ENCODE data around the gene B4GAT1.
A peak's percentile ranks its signal among the peaks of the same experiment; 100 is the strongest.

The B4GAT1 gene

DNA sequence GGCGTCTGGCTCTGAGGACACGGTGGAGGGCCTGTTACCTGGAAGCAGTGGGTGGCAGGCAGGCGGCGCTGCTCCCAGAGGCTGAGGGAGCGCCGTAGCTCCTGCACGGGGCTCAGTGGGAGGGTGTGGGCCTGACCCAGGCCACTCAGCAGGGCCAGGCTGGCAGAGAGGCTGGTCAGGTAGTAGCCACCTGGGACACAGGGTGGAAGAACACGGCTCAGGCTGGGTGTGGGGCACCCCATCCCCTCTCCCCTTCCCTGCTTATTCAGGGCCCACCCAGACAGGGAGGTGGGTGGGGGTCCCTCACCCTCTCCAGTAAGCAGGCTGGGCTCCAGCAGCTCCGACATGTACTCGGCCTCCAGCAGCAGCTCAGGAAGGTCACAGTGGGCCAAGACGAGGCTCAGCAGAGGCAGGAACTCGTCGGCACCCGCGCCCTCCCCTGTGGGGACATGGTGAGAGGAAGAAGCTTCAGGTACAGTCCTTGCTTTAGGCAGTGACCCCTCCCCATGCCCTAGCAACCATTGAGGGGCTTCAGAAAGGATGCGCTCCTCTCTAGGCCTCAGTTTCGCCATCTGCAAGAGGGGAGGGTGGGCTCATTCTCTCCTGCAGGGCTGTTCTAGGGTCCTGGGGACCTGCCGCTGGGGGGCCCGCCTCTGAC lies 14.1 kb downstream of the B4GAT1 start:
- H3K23ac ChIP-seq (ENCODE audit: low read length in 2 of 2) = no peak overlapping the region
- no peak overlapping the region for H3K4ac ChIP-seq (ENCODE audit: low read depth in 1 of 2, low read length in 2 of 2)
- no peaks in the 10 kb centered on the region for H3K27me3 ChIP-seq (ENCODE audit: control insufficient read depth in 1 of 2, insufficient read depth in 1 of 2, low read length in 2 of 2)
- no peak overlapping the region for H2AK5ac ChIP-seq (ENCODE audit: low read length, severe bottlenecking)
- peaks cover 38 to 54% of the 10 kb centered on the region in 2 experiments for H3K36me3 ChIP-seq (ENCODE audit: control insufficient read depth in 1 of 2, insufficient read depth in 2 of 2, low read depth in 1 of 2, low read length in 2 of 2)
- H2AFZ ChIP-seq (ENCODE audit: low read depth, low read length) = no peak overlapping the region
- H3K9ac ChIP-seq (ENCODE audit: low read length) = peak overlapping the region; percentile 36
- H3K18ac ChIP-seq (ENCODE audit: low read depth in 1 of 2, low read length in 2 of 2) = no peak overlapping the region
- H4K8ac ChIP-seq (ENCODE audit: low read length) = peak overlapping the region; percentile 20
- 91% methylated on average over 18 of the region's 19 CpGs for WGBS
- H3K4me2 ChIP-seq (ENCODE audit: low read length, poor library complexity, severe bottlenecking) = no peak overlapping the region
- H3K9me3 ChIP-seq (ENCODE audit: control insufficient read depth, low read length) = no peaks in the 10 kb centered on the region
- H2BK15ac ChIP-seq (ENCODE audit: low read depth, poor library complexity, severe bottlenecking) = no peak overlapping the region
- no peak overlapping the region for H2BK12ac ChIP-seq (ENCODE audit: low read length in 2 of 2)
- H2BK5ac ChIP-seq (ENCODE audit: low read depth, low read length, poor library complexity, severe bottlenecking) = no peak overlapping the region
- H3K79me1 ChIP-seq (replicated peaks; ENCODE audit: low read length, poor library complexity, severe bottlenecking) = peaks cover 13% of the 10 kb centered on the region
- no peak overlapping the region for H3K27ac ChIP-seq (ENCODE audit: low read length, poor library complexity, severe bottlenecking)
- peaks cover 63% of the 10 kb centered on the region for H3K4me1 ChIP-seq (ENCODE audit: control insufficient read depth, insufficient read depth, low read depth, low read length)
- H3K14ac ChIP-seq (ENCODE audit: low read length in 2 of 2) = peak overlapping the region in 1 of 2 experiments; percentile 31
- H2BK120ac ChIP-seq (ENCODE audit: low read depth, low read length) = no peak overlapping the region
- no peak overlapping the region for H3K4me3 ChIP-seq (ENCODE audit: insufficient read depth in 1 of 2, low read depth in 1 of 2, low read length in 2 of 2)
- H4K91ac ChIP-seq (ENCODE audit: low read length) = no peak overlapping the region
- no peak for DNase-seq

DNA sequence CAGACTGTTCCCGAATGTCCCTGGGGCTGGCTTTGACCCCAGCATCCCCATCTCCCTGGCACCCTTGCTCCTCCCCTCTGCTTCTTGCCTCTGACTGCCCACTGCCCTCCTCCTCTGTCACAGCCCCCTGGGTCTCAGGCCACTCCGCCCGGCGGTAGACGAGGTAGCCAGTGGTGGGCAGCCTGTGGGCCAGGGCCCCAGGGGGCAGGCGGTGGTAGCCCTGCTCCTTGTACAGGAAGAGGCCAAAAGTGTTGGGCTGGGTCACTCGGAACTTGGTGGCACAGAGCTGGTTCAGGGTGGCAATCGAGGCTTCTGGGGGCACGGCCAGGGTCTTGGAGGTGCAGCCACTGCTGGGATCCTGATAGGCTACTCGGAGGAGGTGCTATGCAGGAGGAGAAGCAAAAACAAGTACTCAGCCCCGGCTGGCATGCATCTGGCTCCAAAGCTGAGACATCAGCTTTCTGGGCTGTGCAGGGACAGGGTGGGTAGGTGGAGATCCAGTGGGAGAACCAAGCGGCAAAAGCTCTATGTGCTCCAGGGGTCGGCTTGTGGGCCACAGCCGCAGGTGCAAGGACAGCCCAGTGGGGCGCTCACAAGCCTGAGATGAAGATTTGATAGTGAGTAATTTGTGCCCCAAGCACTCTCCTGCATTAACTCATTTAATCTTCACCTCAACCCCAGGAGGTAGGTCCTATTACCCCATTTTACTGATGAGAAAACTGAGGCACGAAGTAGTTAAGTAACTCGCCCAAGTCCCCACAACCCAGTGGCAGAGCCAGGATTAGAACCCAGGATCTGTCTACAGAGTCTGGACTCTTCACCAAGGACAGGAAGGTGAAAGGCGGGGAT lies 14.8 kb downstream of the B4GAT1 start:
- H3K79me1 ChIP-seq (replicated peaks; ENCODE audit: low read length, poor library complexity, severe bottlenecking) = peaks cover 13% of the 10 kb centered on the region
- H4K91ac ChIP-seq (ENCODE audit: low read length) = peak overlapping the region; percentile 16
- no peak overlapping the region for H4K8ac ChIP-seq (ENCODE audit: low read length)
- H2BK120ac ChIP-seq (ENCODE audit: low read depth, low read length) = no peak overlapping the region
- no peak overlapping the region for H3K4me3 ChIP-seq (ENCODE audit: insufficient read depth in 1 of 2, low read depth in 1 of 2, low read length in 2 of 2)
- peak overlapping the region; percentile 3 for H3K9ac ChIP-seq (ENCODE audit: low read length)
- no peak overlapping the region for H3K4ac ChIP-seq (ENCODE audit: low read depth in 1 of 2, low read length in 2 of 2)
- DNase-seq = no peak
- no peak overlapping the region for H2BK12ac ChIP-seq (ENCODE audit: low read length in 2 of 2)
- no peak overlapping the region for H3K4me2 ChIP-seq (ENCODE audit: low read length, poor library complexity, severe bottlenecking)
- H2BK15ac ChIP-seq (ENCODE audit: low read depth, poor library complexity, severe bottlenecking) = peak overlapping the region; percentile 46
- H2AFZ ChIP-seq (ENCODE audit: low read depth, low read length) = no peak overlapping the region
- no peak overlapping the region for H3K27ac ChIP-seq (ENCODE audit: low read length, poor library complexity, severe bottlenecking)
- no peak overlapping the region for H3K23ac ChIP-seq (ENCODE audit: low read length in 2 of 2)
- H3K36me3 ChIP-seq (ENCODE audit: control insufficient read depth in 1 of 2, insufficient read depth in 2 of 2, low read depth in 1 of 2, low read length in 2 of 2) = peaks cover 38 to 52% of the 10 kb centered on the region in 2 experiments
- no peaks in the 10 kb centered on the region for H3K27me3 ChIP-seq (ENCODE audit: control insufficient read depth in 1 of 2, insufficient read depth in 1 of 2, low read length in 2 of 2)
- no peak overlapping the region for H2AK5ac ChIP-seq (ENCODE audit: low read length, severe bottlenecking)
- H3K9me3 ChIP-seq (ENCODE audit: control insufficient read depth, low read length) = no peaks in the 10 kb centered on the region
- H3K4me1 ChIP-seq (ENCODE audit: control insufficient read depth, insufficient read depth, low read depth, low read length) = peaks cover 62% of the 10 kb centered on the region
- no peak overlapping the region for H2BK5ac ChIP-seq (ENCODE audit: low read depth, low read length, poor library complexity, severe bottlenecking)
- peak overlapping the region in 1 of 2 experiments; percentile 31 for H3K14ac ChIP-seq (ENCODE audit: low read length in 2 of 2)
- H3K18ac ChIP-seq (ENCODE audit: low read depth in 1 of 2, low read length in 2 of 2) = no peak overlapping the region
- 93% methylated on average over 17 of the region's 18 CpGs for WGBS

DNA sequence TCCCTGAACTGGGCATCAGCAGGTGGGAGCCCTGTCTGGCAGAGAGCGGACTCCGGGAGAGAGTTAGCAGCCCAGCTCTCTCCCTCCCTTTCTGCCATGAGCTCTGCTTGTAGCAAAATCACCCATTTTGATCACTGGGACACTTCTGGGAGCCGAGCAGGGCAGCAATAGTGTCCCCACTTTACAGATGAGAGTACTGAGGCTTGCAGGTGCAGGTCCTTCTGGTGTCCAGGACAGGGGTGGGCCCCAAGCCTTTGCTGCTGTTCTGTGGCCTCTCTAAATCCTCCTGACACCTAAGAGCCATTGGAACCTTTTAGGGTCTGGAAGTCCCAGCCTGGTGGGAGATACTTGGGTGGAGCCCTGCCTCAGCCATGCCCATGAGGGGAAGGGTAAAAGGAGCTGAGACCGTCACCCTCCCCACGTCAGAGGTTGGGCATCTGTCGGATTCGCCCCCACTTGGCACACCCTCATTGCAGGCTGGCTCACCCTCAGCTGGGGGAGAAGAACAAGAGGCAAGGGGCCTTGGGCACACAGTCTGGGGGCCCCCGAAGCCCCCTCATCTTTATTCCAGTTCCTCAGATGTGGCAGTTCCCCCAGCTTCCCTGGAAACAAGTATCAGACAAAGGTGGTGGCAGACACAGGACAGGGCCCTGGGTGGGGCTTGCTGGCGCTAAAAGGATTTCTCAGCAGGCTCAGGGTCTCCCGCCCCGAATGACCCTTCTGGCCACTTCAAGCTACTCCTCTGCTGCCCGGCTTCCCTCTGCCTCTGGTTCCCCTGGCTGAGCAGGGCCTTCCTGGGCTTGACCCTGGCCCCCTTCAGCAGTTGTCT lies 15.7 kb downstream of the B4GAT1 start:
- no peak overlapping the region for H2AFZ ChIP-seq (ENCODE audit: low read depth, low read length)
- peak overlapping the region in 1 of 2 experiments; percentile 22 for H2BK12ac ChIP-seq (ENCODE audit: low read length in 2 of 2)
- H2BK120ac ChIP-seq (ENCODE audit: low read depth, low read length) = no peak overlapping the region
- H2BK15ac ChIP-seq (ENCODE audit: low read depth, poor library complexity, severe bottlenecking) = no peak overlapping the region
- H4K8ac ChIP-seq (ENCODE audit: low read length) = peak overlapping the region; percentile 10
- no peak overlapping the region for H3K18ac ChIP-seq (ENCODE audit: low read depth in 1 of 2, low read length in 2 of 2)
- H2AK5ac ChIP-seq (ENCODE audit: low read length, severe bottlenecking) = no peak overlapping the region
- H3K4me1 ChIP-seq (ENCODE audit: control insufficient read depth, insufficient read depth, low read depth, low read length) = peaks cover 62% of the 10 kb centered on the region
- no peak overlapping the region for H3K4ac ChIP-seq (ENCODE audit: low read depth in 1 of 2, low read length in 2 of 2)
- 96% methylated on average over 12 of the region's 12 CpGs for WGBS
- H3K9ac ChIP-seq (ENCODE audit: low read length) = peak overlapping the region; percentile 3
- H3K36me3 ChIP-seq (ENCODE audit: control insufficient read depth in 1 of 2, insufficient read depth in 2 of 2, low read depth in 1 of 2, low read length in 2 of 2) = peaks cover 38 to 43% of the 10 kb centered on the region in 2 experiments
- no peak for DNase-seq
- H3K14ac ChIP-seq (ENCODE audit: low read length in 2 of 2) = no peak overlapping the region
- H3K27ac ChIP-seq (ENCODE audit: low read length, poor library complexity, severe bottlenecking) = no peak overlapping the region
- peak overlapping the region; percentile 59 for H2BK5ac ChIP-seq (ENCODE audit: low read depth, low read length, poor library complexity, severe bottlenecking)
- peaks cover 13% of the 10 kb centered on the region for H3K79me1 ChIP-seq (replicated peaks; ENCODE audit: low read length, poor library complexity, severe bottlenecking)
- H3K4me2 ChIP-seq (ENCODE audit: low read length, poor library complexity, severe bottlenecking) = no peak overlapping the region
- H4K91ac ChIP-seq (ENCODE audit: low read length) = peak overlapping the region; percentile 16
- H3K4me3 ChIP-seq (ENCODE audit: insufficient read depth in 1 of 2, low read depth in 1 of 2, low read length in 2 of 2) = no peak overlapping the region
- H3K9me3 ChIP-seq (ENCODE audit: control insufficient read depth, low read length) = no peaks in the 10 kb centered on the region
- no peak overlapping the region for H3K23ac ChIP-seq (ENCODE audit: low read length in 2 of 2)
- H3K27me3 ChIP-seq (ENCODE audit: control insufficient read depth in 1 of 2, insufficient read depth in 1 of 2, low read length in 2 of 2) = no peaks in the 10 kb centered on the region

Measured in mesenchymal stem cell (in vitro differentiated cells and primary cell).